ENCODE data around the gene ERLIN1.

Gene ERLIN1

DNA sequence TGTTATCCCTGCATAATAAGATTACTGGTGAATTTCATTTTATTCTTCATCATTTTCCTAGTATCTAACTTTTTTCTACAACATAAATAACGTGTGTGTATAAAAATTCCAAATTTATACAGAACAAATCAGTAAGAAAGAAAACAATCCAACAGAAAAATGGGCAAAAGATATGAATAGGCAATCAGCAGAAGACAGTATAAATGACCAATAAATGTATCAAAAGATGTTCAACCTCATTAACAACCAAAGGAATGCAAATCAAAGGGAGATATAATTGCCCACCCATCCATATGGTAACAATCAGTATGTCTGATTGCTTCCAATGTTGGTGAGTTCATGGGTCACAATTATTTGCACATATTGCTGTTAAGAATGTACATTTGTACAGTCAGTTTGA lies 13.5 kb downstream of the ERLIN1 start:
- DNase-seq (ENCODE audit: low spot score) = no peak

DNA sequence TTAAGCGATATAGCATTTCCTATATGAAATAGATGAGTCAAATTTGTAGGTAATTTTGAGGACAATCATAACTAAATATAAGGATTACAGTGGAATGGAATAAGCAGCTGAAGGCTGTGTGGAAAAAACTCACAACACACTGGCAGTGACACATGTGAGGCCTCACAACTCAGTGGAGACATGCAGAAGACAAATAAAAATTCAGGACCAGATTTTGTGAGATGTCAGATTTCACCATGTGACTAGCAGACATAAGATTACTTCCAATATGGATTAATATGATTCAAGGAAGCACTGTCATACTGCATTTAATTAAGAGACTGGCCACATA lies 17.6 kb downstream of the ERLIN1 start:
- no peak for DNase-seq (ENCODE audit: low spot score)

DNA sequence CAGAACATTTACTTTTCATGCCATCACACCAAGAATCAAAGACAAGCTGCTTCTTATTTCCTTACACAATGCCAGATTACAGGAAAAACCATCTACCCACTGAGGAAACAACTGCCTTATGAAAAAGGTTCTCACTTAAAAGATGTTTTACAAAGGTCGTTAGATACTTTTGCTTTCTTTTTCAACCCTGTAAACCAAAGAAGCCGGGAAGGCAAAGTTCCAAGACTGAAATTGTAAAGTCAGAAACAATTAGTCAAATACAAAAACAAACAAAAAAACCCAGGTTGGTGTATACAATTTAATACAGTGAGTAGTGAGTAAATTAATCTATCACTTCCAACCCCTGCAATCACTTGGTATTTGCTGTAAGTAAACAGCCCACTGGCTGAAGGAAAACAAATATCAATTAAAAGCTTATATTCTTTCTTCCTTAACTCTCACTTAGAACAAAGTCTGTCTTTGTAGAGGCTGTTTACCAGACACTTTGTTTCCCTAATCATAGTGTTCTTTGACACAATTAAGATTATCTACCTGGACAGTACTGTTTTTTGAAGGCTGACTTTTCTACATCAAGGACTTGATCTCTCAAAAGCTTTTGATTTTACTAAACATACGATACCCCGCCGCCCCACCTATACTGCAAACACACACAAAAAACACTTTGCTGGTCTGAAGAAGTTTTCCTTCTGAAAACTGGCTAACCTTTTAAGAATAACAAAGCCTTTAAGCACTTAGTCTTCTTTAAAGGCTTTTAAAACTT lies 18.1 kb downstream of the ERLIN1 start:
- no peak for DNase-seq (ENCODE audit: low spot score)

DNA sequence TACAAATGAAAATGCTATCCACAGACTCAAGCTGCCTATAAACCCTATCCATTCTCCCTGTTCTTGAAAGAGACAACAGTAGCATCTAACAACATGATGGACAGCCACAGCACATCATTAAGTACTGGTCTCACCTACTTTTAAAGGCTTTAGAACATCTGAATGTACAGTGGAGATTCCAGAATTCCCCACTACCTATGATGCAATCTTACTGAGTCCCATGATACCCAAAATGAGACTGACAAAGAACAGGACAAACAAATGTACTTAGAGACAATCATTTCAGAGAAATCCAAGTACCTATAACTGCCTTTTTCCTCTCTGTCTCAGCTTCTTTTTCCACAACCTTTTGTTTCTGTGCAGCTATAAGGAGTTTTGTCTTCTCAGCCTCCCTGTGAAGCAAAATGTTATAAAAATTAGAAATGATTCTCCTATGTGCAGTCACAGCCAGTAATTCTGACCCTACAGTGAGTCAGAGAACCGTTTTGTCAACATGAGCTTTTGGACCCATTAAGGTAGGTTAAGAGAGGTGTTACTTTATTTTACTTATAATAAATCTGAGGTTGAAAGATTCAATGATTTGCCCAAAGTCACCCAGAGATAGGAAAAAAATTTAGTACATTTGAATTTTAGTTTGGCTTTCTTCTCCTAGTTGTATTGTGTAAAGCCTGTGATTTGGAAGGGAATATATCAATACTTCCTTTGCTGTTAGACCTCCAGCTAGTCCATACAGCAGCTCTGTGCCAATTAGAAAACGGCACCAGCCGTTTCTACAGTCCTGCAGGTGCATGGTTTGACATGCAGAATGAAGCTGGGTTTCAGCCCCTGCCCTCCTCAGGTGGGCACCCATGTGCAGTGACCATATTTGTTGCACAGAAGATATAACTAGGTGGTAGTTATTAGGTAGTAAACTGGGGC lies 21.9 kb downstream of the ERLIN1 start:
- no peak for DNase-seq (ENCODE audit: low spot score)

DNA sequence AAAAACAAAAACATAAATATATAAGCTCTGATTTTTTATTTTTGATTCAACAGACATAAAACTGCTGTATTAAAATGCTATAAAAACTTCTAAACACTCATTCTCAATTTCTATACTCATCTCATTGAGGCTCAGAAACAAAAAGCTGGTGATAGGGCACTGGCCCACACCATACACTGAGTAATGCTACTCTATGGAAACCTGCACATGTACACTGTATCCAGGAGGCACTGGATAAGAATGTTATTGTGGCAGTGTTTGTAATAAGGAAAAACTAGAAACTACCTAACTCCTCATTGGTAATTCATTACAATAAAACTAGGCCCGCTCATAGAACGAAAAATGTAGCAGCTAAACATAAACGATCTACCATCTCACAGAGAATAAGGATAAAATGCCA lies 23.1 kb downstream of the ERLIN1 start:
- DNase-seq (ENCODE audit: low spot score) = no peak

DNA sequence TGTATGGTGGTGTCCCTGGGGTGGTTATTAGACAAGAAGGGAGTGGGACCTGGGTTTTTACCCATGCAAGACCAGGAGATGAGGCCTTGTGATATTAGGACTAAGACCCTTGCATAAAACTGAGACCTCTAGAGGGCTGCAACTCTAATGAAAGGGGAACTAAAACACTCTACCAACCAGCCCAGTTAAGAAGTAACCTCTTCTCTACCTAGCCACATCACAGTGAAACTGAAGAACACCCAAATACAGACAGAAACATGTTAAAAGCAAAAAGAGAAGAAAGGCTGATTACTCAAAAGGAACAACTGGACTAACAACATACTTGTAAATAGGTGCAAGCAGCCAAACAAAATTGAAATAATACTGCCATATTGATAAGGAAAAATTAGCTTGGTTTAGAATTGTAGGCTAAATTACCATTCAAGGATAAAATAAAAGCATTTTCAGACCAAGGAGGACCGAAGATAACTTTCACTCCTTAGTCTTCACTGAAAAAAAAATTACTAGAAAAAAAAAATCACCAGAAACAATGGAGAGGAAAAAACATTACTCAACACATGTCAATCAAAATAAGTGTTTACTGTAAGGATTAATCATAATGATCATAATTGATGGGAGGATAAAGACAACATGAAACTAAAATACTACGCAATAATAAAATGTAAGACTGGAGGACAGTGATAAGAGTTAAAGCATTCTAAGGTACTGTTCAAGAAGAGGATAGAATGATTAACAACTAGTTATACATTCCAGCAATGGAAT lies 27.6 kb downstream of the ERLIN1 start:
- no peak for DNase-seq (ENCODE audit: low spot score)

DNA sequence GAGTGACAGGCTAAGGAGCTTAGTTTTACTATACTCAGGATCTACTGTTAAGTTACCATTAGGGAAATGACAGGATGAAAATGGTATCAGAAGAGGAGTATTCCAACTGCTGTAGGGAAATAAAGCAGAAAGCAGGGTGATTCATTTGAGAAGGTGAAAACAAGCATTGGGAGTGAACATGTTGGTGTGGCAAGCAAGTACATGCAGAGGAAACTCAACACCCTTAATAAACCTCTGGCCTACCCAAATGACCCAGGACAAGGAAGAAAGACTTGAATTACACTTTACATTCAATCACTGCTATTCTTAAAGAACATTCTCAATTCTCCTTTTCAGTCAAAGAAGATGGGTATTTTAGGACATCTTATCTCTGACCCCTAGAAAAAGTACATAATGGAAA lies 28.7 kb downstream of the ERLIN1 start:
- DNase-seq (ENCODE audit: low spot score) = no peak

DNA sequence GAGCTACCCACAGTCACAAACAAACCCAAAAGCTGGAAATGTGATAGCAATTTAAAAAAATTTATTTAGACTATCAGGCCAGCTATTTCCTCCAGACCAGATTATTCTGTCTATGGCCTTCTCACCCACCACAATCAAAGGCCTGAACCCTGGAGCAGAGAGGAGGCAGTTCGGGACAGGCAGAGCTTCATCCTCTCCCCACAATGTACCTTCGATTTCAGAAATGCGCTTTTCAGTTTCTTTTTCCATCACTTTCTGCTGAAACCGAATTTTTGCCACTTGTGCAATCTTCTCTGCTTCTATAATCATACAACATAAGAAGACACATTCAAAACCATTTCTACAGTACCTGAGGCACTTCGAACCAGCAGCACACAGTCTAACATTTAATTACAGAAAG lies 29.9 kb downstream of the ERLIN1 start:
- DNase-seq (ENCODE audit: low spot score) = no peak

DNA sequence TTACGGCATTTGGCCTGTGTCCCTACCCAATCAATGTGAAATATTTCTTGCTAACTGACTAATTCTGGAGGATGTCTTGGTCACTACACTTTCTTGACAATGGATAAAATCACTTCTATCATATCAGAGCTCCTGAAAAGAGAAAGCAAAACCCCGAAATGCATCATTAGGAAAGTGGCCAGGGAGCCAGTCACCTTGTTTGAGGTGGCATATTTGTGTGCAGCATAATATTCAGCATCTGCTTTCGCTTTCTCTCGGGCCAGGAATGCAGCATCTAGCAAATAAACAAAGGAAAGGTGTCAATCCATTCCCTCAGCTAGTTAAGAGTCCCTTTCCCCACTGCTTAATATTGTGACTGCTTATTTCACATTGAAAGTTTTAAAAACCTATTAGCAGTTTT lies 31.2 kb downstream of the ERLIN1 start:
- DNase-seq (ENCODE audit: low spot score) = no peak

DNA sequence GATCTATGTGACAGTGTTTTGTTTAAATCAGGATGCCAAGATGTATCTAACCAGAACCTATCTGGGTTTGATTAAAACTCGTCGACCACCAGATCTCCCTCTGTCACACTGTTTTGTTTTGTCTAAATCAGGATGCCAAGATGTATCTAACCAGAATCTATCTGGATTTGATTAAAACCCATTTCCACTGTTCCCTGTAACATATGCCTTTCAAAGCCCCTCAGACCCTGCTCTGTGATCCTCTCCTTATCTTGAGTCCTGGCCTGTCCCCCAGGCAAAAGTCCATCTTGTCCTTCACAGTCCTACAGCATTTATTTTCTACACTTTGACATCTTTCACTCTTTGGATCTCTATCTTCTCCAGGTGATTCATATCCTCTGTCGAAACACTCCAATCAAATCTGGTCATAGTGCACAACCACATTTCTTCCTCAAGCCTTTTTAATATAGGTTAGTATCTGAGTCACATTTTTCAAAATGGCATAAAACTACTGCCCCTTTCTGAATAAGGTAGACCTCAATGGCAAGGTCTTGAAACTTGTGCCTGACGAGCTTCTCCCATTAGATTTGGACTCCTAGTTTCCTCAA lies 32.5 kb downstream of the ERLIN1 start:
- no peak for DNase-seq (ENCODE audit: low spot score)

DNA sequence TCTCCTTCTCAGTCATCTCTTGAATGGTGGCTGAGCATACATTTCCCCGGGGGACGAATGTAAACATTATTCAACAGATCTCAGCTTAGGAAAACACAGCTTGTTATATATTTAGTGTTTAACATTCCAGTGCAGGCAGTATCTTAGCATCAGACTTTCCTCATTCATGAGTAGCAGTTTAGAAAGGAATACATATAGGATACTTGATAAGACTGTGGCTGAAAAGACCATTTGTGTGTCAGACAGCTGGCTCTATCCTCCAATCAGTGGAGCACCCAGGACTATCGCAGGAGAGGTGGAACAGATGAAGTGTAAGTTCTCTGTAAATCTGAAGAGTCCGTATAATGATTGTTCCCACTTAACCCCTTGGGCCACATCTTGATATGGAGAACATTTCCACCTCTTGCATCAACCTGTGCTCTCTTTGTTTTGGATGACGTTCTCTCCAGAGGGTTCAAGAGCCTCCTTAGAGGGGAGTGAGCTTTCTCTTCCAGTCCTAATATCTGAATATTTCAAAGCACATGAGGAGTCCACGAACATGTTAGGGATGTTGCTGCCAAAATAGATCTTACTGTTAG lies 34.0 kb downstream of the ERLIN1 start:
- DNase-seq (ENCODE audit: low spot score) = no peak

DNA sequence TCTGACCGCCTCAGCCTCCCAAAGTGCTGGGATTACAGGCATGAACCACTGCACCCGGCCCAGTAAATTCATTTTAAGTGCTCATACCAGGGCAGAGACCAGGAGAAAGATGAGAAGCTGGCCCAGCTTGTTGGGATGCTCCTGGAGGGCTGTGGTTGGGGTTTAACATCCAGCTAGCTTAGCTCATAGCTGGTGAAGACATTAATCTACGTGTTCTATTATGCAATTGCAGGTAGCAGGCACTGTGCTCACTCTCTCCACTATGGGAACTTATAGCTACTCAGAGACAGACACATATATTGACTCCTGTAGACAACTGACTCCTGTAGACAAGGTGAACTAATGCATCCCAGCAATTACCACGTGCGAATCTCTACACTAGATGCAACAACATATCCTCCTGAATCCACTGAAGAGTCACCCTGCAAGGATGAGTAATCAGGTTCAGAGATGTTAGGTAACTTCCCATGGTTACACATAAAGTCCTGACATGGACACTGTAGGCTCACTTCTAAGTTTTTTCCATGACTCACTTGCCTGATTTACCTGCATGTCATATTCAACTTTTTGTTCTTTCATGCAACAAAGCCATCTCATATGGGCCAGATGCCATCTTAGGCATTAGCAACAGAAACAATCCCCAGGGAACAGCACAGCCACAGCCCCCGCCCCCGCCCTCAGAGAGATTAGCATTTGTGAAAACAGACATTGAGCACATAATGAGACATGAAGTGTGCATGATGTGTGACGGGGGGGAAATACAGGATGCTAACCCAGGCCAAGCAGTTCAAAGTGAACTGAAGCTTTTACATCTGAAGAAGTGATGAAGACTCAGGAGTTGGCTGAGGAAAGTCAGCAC lies 37.2 kb downstream of the ERLIN1 start:
- DNase-seq (ENCODE audit: low spot score) = peak; percentile 13

DNA sequence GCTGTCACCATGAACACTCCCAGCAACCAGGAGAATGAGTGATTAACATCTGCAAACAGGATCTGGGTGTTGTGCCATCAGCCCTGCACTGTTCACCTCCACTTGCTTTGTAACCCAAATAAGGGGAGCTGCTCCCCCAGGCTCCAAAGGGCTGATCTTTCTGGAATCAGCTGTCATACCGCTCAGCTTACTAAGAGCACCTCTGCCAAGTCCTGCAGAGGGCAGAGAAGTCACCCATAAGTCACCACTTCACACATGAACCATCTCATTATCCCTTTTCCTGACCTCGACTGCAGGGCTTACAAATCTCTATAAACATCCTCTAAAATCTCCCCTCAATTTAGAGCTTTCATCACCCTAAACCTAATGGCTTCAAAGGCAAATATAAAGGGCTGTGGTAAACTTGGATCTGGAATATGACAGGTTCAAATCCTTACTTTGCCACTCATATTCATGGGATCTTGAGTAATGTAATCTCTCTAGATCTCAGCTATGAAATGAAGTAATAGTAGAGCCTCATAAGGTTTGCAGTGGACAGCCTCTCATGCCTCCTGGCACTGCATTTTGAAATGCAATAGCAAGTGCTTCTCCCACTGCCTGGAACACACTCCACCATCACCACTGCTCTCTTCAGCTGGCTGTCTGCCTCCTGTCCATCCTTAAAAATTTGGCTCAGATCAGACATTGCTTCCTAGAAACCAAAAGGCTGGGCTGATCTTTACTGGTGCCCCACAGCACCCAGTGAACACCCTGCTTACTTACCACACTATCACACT lies 38.8 kb downstream of the ERLIN1 start:
- DNase-seq (ENCODE audit: low spot score) = no peak

DNA sequence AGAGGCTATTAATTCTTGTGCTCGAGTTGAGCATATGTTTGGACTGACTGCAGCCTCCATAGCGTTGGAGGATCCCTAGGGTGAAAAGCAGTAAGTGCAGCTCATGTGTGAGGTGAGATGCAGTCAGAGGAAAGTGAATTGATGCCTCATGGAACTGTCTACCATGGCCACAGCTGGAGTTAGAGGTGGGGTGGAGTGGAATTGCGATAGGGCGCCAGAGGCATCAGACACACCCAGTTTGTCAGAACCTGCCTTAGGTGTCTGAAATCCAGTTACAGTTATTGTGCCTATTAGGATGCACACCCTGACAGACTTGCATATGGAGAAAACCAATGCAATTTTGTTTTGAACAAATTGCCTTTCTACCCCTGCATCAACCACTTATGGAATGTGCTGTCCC lies 39.4 kb downstream of the ERLIN1 start:
- DNase-seq (ENCODE audit: low spot score) = no peak

DNA sequence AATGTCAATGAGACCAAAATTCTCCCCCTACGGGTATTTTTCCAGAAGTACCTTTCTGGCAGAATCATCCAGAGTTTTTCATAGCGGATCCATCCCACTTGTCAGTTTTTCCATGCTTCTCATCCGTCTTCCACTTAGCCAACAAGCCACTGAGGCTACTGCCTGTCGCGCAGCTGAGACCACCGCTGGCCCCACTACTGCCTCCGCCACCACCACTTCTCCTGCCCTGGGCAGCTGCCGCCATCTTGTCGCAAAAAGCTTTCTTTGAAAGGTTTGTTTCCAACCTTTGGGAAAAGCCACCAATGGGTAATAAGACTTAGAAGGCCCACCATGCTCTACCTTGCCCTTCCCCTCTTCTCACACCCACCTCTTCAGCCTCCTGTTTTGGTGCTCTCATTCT lies 42.1 kb downstream of the ERLIN1 start:
- DNase-seq (ENCODE audit: low spot score) = no peak

DNA sequence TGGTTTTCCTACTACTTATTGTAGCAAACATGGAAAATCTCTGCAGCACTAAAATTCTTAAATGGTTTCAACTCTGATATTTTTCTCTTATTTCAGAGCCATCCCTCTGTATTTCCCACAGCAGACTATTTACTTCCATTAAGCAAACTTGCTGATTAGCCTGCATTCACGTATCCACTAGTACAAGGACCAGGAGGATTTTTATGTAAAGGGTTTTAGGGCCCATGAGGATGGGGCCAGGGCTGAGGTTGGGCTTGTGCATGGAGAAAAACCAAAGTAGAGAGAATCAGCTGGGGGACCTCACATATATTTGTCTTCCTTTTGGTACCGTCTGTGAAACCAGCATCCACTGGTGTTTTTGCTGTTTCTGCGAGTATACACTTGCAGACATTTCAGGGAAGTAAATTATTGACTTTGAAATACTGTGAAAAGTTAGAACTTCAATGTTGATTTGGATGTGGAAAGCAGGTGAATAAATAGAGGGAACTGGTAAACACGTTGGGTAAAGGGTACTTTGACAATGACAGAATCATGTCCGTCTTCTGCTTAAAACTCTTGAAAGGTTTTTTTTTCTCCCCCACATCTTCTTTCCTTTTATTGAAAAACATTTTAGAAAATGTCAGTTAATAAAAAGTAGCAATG lies 44.3 kb downstream of the ERLIN1 start:
- DNase-seq (ENCODE audit: low spot score) = no peak

DNA sequence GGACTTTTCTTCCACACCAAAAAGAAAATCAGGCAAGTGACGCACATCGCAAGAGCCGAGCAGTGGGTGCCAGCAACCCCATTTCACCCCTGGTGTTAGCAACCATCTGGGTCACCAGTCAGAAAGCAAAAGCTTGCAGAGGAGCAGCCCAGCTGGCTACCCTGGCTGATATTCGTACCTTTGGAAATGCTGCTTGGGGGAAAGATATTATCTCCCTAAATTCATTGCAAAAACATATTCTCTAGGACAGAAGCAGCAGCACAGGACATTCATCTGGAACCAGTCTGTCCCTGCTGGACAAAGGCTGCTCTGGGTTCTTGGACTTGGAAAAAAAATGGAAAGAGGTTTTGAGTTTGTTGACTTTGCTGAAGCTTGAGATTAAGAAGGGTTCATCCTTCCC lies 45.8 kb downstream of the ERLIN1 start:
- no peak for DNase-seq (ENCODE audit: low spot score)

DNA sequence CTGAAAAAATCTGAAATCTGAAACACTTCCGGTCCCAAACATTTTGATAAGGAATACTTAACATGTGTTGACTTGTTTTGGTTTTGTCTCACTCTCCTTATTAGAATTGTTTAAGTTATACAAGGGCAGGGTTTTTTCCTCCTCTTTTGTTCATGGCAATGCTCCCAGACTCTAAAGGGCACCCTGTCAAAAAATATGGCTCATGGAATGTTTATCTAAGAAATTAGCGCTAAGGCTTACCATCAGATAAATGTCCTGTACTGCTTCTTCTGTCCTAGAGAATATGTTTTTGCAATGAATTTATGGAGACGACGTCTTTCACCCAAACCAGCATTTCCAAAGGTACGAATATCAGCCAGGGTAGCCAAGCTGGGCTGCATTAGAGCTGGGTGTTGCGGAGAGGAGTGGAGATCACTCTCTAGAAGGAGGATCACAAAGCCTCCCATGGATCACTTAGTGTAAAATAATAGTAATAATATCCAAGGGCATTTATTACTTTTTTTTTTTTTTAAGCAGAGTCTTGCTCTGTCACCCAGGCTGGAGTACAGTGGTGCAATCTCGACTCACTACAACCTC lies 46.8 kb downstream of the ERLIN1 start:
- no peak for DNase-seq (ENCODE audit: low spot score)

DNA sequence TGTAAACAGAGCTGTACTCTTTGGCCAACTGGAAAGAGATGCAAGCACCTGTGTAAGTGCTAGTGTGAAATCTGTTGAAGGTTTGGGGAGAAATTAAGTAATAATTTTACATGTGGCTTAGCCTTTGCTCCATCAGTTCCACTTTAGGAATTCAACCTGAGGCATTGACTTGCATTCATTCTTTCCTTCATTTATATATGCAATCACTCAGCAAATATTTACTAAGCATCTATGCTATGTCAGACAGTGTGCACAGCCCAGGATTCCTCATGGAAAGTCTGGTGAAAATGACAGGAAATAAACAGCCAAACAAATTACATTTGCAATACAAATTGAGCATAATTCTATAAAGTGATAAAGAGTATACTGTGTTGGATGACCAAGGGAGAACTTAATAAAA lies 50.3 kb downstream of the ERLIN1 start:
- no peak for DNase-seq (ENCODE audit: low spot score)

Measured in SW480 (cell line).